Measurements from ENCODE around the gene SLC26A11.

DNA sequence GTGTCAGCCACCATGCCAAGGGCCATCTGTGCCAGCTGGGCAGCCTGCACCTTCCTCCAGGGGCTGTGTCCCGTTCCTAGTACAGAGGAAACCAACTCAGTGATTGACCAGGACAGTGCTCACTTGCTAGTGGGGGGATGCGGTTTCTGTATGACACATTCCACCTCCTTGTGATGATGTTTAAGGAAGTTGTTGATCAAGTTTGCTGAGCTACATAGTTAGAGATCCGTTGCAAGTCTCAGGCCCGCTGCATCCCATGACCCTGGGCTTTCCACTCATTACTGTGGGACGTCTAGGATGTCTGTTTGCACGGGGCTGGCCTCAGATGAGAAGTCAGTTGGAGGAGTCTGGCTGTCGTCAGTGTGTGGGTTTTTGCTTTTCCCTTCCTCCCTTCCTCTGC, 74.0 kb downstream of the SLC26A11 start:
- TF ChIP-seq, protein P1, sequence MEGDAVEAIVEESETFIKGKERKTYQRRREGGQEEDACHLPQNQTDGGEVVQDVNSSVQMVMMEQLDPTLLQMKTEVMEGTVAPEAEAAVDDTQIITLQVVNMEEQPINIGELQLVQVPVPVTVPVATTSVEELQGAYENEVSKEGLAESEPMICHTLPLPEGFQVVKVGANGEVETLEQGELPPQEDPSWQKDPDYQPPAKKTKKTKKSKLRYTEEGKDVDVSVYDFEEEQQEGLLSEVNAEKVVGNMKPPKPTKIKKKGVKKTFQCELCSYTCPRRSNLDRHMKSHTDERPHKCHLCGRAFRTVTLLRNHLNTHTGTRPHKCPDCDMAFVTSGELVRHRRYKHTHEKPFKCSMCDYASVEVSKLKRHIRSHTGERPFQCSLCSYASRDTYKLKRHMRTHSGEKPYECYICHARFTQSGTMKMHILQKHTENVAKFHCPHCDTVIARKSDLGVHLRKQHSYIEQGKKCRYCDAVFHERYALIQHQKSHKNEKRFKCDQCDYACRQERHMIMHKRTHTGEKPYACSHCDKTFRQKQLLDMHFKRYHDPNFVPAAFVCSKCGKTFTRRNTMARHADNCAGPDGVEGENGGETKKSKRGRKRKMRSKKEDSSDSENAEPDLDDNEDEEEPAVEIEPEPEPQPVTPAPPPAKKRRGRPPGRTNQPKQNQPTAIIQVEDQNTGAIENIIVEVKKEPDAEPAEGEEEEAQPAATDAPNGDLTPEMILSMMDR (IDR thresholded peaks at IDR 0.05): no peak
- TF ChIP-seq POLR2A (IDR thresholded peaks at IDR 0.05): no peak

Measured in transverse colon (tissue), 3 donors.